HCT116 (cell line): Measurements from ENCODE around the gene SH3PXD2A. TPM values are rescaled to one million over a fixed set of nuclear protein-coding genes. Genes with fewer than 3 reads are reported as not detected.
"Not testable (repeated sequence)": the region's sequence is repeated elsewhere in the genome, so short reads cannot be mapped to it uniquely, and the experiment has no call there.

ENCODE experiments used
- ATAC-seq: fragments of 200-7000 bp; cut with Tn5 transposase; 2 replicates; pipeline ENCODE4 v1.9.1; 2020; ENCODE audit warnings: mild to moderate bottlenecking, moderate library complexity
- BruUV-seq: library from RNA; stranded (reverse); fragments of 400-500 nt; replicated peaks from 2 replicates; lab custom pipeline; 2021; lab: Mats Ljungman, UMichigan
- CTCF ChIA-PET: fragments of 300-600 bp; sonication (Branson Sonifier 250); formaldehyde crosslinking; loops from one replicate; lab custom pipeline; 2021; ENCODE audit warnings: antibody characterized with exemption; lab: Charles Lee
- POLR2A ChIA-PET: fragments of 300-600, 350-600 bp; sonication (Branson Sonifier 250); formaldehyde crosslinking; loops from one replicate; lab custom pipeline; 2021; ENCODE audit warnings: antibody characterized with exemption; lab: Charles Lee
- RAD21 ChIA-PET, 2 experiments: fragments of 300-600 bp; sonication (Branson Sonifier 250); formaldehyde crosslinking; loops; one replicate each; lab custom pipeline; 2023; ENCODE audit warnings: low total read pairs in 2 of 2; ENCODE audit not compliant: uncharacterized antibody in 2 of 2, unreplicated experiment in 2 of 2, low non-redundant PET in 1 of 2; lab: Charles Lee
- DNase-seq: peaks from one replicate; pipeline ENCODE4 v3.0.0-alpha.2; 2010; ENCODE audit warnings: low read depth, low spot score
- H2AFZ ChIP-seq: fragments of 200-600 bp; shearing (Covaris generic), sonication (generic); 2 replicates; pipeline ENCODE4 v1.6.1; 2017; ENCODE audit warnings: low read depth, mixed run types, mixed read lengths, antibody characterized with exemption, low read length; ENCODE audit not compliant: poor library complexity, severe bottlenecking
- H3K27ac ChIP-seq: 2 replicates; pipeline ENCODE4 v1.5.1; 2012; ENCODE audit warnings: low read depth, low read length
- H3K27me3 ChIP-seq: fragments of 200-600 bp; sonication (generic); 2 replicates; pipeline ENCODE4 v1.6.1; 2016; ENCODE audit warnings: mixed run types, low read length, mixed read lengths; ENCODE audit not compliant: insufficient read depth
- H3K36me3 ChIP-seq, 2 experiments: fragments of 200-500 bp in 1 of 2; fragments of 200-600 bp in 1 of 2; sonication (Bioruptor generic) in 1 of 2; sonication (generic) in 1 of 2; 2 replicates each; pipeline versions ENCODE4 v1.5.1 to v1.6.1; 2014 to 2016; ENCODE audit warnings: low read length in 2 of 2, inconsistent platforms in 1 of 2, mixed read lengths in 1 of 2, mixed run types in 1 of 2; ENCODE audit not compliant: insufficient read depth in 2 of 2, control insufficient read depth in 1 of 2
- H3K4me1 ChIP-seq, 2 experiments: fragments of 200-600 bp in 1 of 2; sonication (generic) in 1 of 2; 2 replicates each; pipeline versions ENCODE4 v1.5.1 to v1.6.1; 2012 to 2017; ENCODE audit warnings: low read length in 2 of 2, inconsistent platforms in 1 of 2, mild to moderate bottlenecking in 1 of 2, mixed read lengths in 1 of 2, mixed run types in 1 of 2, moderate library complexity in 1 of 2; ENCODE audit not compliant: insufficient read depth in 2 of 2, control insufficient read depth in 1 of 2
- H3K4me2 ChIP-seq: fragments of 200-600 bp; sonication (generic); 2 replicates; pipeline ENCODE4 v1.6.1; 2017; ENCODE audit warnings: mixed run types, low read length, mixed read lengths
- H3K4me3 ChIP-seq, 2 experiments: fragments of 200-600 bp in 1 of 2; sonication (generic) in 1 of 2; replicated peaks in 1 of 2; 2 replicates each; pipeline ENCODE4 v1.5.1; 2011 to 2016; ENCODE audit warnings: low read length in 2 of 2, control low read depth in 1 of 2, low read depth in 1 of 2, mild to moderate bottlenecking in 1 of 2, mixed read lengths in 1 of 2, mixed run types in 1 of 2
- H3K79me2 ChIP-seq: fragments of 200-600 bp; sonication (generic); 2 replicates; pipeline ENCODE4 v1.6.1; 2017; ENCODE audit warnings: mild to moderate bottlenecking, mixed run types, low read length, moderate library complexity, mixed read lengths; ENCODE audit not compliant: insufficient read depth
- H3K9ac ChIP-seq: fragments of 200-600 bp; sonication (generic); 2 replicates; pipeline ENCODE4 v1.6.1; 2016; ENCODE audit warnings: low read length, mixed read lengths
- H3K9me2 ChIP-seq: fragments of 200-600 bp; sonication (generic), shearing (Covaris generic); 2 replicates; pipeline ENCODE4 v1.6.1; 2017; ENCODE audit warnings: mixed run types, mild to moderate bottlenecking, moderate library complexity; ENCODE audit not compliant: insufficient read depth
- H3K9me3 ChIP-seq, 2 experiments: fragments of 200-500 bp in 1 of 2; fragments of 200-600 bp in 1 of 2; sonication (Bioruptor generic) in 1 of 2; sonication (generic) in 1 of 2; 2 replicates each; pipeline ENCODE4 v1.6.1; 2014 to 2017; ENCODE audit warnings: low read length in 2 of 2, mixed read lengths in 2 of 2, inconsistent platforms in 1 of 2, low read depth in 1 of 2, mild to moderate bottlenecking in 1 of 2, mixed run types in 1 of 2, moderate library complexity in 1 of 2; ENCODE audit not compliant: control insufficient read depth in 1 of 2, insufficient read depth in 1 of 2
- H4K20me1 ChIP-seq: fragments of 200-600 bp; sonication (generic), shearing (Covaris generic); 2 replicates; pipeline ENCODE4 v1.6.1; 2017; ENCODE audit warnings: mixed run types, mild to moderate bottlenecking, moderate library complexity; ENCODE audit not compliant: insufficient read depth
- CBX3 ChIP-seq: IDR thresholded peaks from 2 replicates; pipeline ENCODE4 v1.6.1; 2012; ENCODE audit warnings: low read depth
- CEBPB ChIP-seq: IDR thresholded peaks from 2 replicates; pipeline ENCODE4 v1.6.1; 2012; ENCODE audit warnings: low read depth
- EGR1 ChIP-seq: IDR thresholded peaks from 2 replicates; pipeline ENCODE4 v1.6.1; 2012; ENCODE audit warnings: low read depth
- ELF1 ChIP-seq: IDR thresholded peaks from 2 replicates; pipeline ENCODE4 v1.6.1; 2012; ENCODE audit warnings: low read depth, borderline replicate concordance
- EZH2 ChIP-seq: fragments of 200-600 bp; sonication (generic); IDR thresholded peaks from 2 replicates; pipeline ENCODE4 v1.6.1; 2017; ENCODE audit warnings: antibody characterized with exemption, mixed run types
- EZH2phosphoT487 ChIP-seq: fragments of 200-600 bp; IDR thresholded peaks from 2 replicates; pipeline ENCODE4 v1.6.1; 2018; ENCODE audit warnings: antibody characterized with exemption, borderline replicate concordance
- FOSL1 ChIP-seq: IDR thresholded peaks from 2 replicates; pipeline ENCODE4 v1.6.1; 2012; ENCODE audit warnings: low read depth
- JUND ChIP-seq: IDR thresholded peaks from 2 replicates; pipeline ENCODE4 v1.6.1; 2012
- RAD21 ChIP-seq: IDR thresholded peaks from 2 replicates; pipeline ENCODE4 v1.6.1; 2012; ENCODE audit warnings: low read depth, mild to moderate bottlenecking
- REST ChIP-seq: IDR thresholded peaks from 2 replicates; pipeline ENCODE4 v1.6.1; 2012; ENCODE audit warnings: low read depth
- SIN3A ChIP-seq: IDR thresholded peaks from 2 replicates; pipeline ENCODE4 v1.6.1; 2012; ENCODE audit warnings: low read depth
- ZFX ChIP-seq: fragments of 450-650 bp; IDR thresholded peaks from 2 replicates; pipeline ENCODE4 v1.6.1; 2017
- ZNF274 ChIP-seq: fragments of 200-500 bp; sonication (Bioruptor generic); IDR thresholded peaks from 2 replicates; pipeline ENCODE4 v1.6.1; 2014; ENCODE audit warnings: mild to moderate bottlenecking, low read depth, low read length, inconsistent platforms
- intact Hi-C: fragments of 100-400 bp; cut with micrococcal nuclease; formaldehyde crosslinking; loops from 2 replicates; pipeline ENCODE4 v1.10.0; 2022
- total RNA-seq: library from RNA; stranded (reverse); gene quantifications from one replicate; pipeline ENCODE4 v1.2.1, GENCODE V29; 2021; ENCODE audit not compliant: unreplicated experiment

SH3PXD2A gene
- total RNA-seq, 1 experiment from 2014 or later, result 8.7 TPM

DNA sequence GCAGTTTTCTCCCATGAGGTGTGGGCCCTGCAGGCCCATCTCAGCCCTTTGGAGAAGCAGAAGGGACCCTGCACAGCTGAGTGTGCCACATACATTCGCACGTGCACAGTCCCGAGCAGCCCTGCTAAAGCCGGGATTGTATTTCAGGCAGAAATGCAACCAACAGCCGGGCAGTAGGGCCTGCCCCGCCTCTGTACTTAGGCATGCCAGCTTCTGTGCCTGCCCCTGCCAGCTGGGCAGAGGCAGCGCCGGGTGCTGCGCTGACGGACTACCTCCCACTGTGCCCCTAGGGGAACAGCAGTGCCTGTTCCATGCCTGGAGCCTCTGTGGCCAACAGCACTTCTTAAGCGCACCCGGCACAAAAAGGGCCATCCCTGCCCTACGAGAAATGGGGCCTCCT lies 191.6 kb downstream of the SH3PXD2A start (continued):
- TF ChIP-seq ZNF274, result no peak
- no peak for TF ChIP-seq ZFX
- no peak for TF ChIP-seq REST
- TF ChIP-seq CBX3, result no peak
- no peak for TF ChIP-seq FOSL1
- TF ChIP-seq JUND, result no peak
- TF ChIP-seq SIN3A, result no peak

GRCh38 chr10:103663236-103663635 lies 192.1 kb downstream of the SH3PXD2A start:
- POLR2A ChIA-PET, result no interaction called here
- no peaks in the 10 kb centered on the region for H3K36me3 ChIP-seq

DNA sequence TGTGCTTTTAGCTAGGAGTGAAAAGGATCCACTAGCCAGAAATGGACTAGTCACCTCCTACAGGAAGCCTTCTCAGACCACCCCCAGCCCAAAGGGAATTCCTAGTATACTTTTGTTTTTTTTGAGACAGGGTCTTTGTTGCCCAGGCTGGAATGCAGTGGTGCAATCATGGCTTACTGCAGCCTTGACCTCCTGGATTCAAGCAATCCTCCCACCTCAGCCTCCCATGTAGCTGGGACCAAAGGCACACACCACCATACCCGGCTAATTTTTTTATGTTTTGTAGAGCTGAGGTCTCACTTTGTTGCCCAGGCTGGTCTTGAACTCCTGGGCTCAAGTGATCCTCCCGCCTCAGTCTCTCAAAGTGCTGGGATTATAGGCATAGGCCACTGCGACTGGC lies 192.7 kb downstream of the SH3PXD2A start:
- BruUV-seq, CTCF ChIA-PET, H2AFZ ChIP-seq, H3K27ac ChIP-seq, ATAC-seq, intact Hi-C loops, DNase-seq, H3K9ac ChIP-seq, H3K9me3 ChIP-seq, POLR2A ChIA-PET, H4K20me1 ChIP-seq, H3K9me2 ChIP-seq, H3K4me3 ChIP-seq, H3K4me1 ChIP-seq, RAD21 ChIA-PET, H3K4me2 ChIP-seq, H3K27me3 ChIP-seq, H3K79me2 ChIP-seq, H3K36me3 ChIP-seq: not testable (repeated sequence)

More at GRCh38 chr10:103663236-103663635, 192.1 kb downstream of the SH3PXD2A start:
- Histone ChIP-seq H3K9me3 (no peaks in the 10 kb centered on the region), H3K9me2 (no peaks in the 10 kb centered on the region), H3K27me3 (no peaks in the 10 kb centered on the region), H3K27ac (no peak overlapping the region), H4K20me1 (no peaks in the 10 kb centered on the region), H2AFZ (no peak overlapping the region), H3K9ac (no peak overlapping the region), H3K4me2 (no peak overlapping the region), H3K79me2 (no peaks in the 10 kb centered on the region), H3K4me1 (no peaks in the 10 kb centered on the region), H3K4me3 (no peak overlapping the region)
- intact Hi-C loops, result no loop called here
- no TSS peak for BruUV-seq
- RAD21 ChIA-PET, result no interaction called here
- ATAC-seq (no peak), DNase-seq (no peak)
- no peak for TF ChIP-seq JUND
- TF ChIP-seq EZH2phosphoT487, result no peak
- TF ChIP-seq EZH2, result no peak
- no peak for TF ChIP-seq SIN3A
- no peak for TF ChIP-seq ELF1
- no peak for TF ChIP-seq EGR1
- TF ChIP-seq RAD21, result no peak
- TF ChIP-seq CEBPB, result no peak
- CTCF ChIA-PET, result no interaction called here
